UCSD-AML1 (cell line): ENCODE results near the gene FUOM.
A peak's percentile ranks its signal among the peaks of the same experiment; 100 is the strongest.
"Not testable (repeated sequence)": the region's sequence is repeated elsewhere in the genome, so short reads cannot be mapped to it uniquely, and the experiment has no call there.

ENCODE experiments used
- DNase-seq: peaks from one replicate; lab custom pipeline; 2025; ENCODE audit not compliant: unreplicated experiment; lab: John Stamatoyannopoulos, UW

The FUOM gene

DNA sequence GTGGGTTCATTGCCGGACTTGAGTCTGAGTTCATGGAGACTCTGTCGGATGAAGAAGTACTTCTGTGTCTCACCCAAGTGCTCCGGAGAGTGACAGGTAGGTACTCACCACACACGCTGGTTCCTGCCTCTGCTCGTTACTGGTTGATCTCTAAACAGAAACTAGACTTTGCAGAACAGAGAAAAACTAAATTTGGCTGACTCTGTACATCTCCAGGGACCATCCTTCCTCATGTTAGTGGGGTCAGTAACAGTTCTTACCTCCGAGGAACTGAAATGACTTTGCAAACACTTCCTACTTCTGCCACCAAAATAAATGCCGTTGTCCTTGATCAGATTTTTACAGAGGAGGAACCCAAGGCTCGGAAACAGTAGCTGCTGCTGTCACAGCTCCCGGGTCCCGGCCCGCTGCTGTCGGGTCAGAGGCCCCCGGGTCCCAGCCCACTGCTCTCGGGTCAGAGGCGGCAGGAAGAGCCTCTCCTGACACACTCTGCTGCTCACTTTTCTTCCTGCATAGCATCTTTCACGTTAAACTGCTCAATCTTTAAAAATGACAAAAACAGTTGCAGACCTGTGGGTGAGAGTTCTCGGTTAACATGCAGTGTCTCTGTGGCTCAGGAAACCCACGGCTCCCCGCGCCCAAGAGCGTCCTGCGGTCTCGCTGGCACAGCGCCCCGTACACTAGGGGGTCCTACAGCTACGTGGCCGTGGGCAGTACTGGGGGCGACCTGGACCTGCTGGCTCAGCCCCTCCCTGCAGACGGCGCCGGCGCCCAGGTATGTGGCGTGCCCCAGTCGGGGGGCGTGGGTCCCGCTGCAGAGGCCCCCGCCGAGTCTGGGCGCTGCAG lies 31.4 kb upstream of the FUOM start:
- no peak for DNase-seq

DNA sequence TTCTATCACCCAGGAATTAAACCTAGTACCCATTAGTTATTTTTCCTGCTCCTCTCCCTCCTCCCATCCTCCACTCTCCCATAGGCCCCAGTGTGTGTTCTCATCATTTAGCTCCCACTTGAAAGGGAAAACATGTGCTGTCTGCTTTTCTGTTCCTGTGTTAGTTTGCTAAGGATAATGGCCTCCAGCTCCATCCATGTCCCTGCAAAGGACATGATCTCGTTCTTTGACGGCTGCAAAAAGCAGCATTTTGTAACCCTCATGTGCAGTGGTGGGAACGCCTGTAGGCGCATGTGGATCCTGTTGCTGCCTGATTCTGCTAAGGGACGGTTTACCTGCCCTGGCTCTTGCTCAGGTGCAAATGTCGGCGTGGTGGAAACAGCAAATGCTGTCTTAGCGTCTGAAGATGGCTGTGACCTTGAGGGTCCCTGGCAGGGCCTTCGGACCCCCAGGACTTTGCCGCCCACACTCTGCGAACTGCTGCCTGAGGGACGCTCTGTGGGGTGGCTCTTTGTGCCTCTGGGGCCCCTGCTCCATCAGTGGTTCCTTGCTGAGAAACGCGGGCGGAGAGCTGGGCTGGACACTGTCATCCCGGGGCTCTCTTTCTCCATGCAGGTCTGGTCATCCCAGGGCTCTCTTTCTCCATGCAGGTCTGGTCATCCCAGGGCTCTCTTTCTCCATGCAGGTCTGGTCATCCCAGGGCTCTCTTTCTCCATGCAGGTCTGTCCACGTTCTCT lies 30.6 kb upstream of the FUOM start:
- no peak for DNase-seq

- not testable (repeated sequence) for DNase-seq
Measured at GRCh38 chr10:133386951-133387350, 29.1 kb upstream of the FUOM start.

DNA sequence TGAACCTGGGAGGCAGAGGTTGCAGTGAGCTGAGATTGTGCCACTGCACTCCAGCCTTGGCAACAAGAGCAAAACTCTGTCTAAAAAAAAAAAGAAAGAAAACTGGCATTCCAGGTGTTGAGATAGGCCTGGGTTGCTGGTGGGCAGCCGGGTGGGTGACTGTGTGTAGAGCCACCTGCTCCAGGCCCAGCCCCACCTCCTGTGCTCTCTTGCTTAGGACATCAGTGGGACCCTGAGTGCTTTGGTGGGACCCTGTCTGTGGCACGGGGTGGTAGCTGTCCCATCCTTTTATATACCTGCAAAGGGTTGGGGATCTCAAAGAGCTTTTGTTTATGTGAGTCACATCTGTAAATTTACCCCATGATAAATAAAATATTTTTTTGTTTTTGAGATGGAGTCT lies 27.4 kb upstream of the FUOM start:
- DNase-seq = no peak

DNA sequence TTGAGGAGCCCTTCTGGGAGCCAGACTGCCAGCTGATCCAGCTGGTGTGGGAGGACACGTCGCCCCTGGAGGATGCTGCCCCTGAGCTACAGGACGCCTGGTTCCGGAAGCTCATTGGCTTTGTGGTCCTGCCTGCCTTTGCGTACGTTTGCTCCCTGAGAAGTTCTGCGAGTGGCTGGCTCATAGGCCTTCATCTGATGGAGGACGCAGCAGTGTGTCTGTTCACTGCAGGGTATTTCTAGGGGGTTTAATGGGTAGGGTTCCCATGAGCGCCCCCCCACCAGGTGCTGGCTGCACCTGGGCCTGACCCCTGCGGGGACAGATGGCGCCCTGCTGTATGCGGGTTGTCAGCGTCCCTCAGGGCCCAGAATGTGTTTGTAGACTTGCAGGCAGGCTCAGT lies 26.3 kb upstream of the FUOM start:
- DNase-seq = no peak

DNA sequence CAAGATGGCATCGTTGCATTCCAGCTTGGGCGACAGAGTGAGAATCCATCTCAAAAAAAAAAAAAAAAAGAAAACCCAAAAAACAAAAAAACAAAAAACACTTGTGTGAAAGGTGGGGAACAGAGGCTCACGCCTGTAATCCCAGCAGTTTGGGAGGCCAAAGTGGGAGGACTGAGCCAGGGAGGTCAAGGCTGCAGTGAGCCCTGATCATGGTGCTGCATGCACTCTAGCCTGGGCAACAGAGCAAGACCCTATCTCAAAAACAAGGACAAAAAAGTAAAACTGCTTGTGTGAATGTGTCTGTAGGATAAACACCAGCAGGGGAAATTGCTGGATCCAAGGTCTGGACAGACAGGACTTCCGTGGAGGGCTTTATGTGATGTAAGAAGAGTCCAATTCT lies 25.7 kb upstream of the FUOM start:
- DNase-seq = no peak

DNA sequence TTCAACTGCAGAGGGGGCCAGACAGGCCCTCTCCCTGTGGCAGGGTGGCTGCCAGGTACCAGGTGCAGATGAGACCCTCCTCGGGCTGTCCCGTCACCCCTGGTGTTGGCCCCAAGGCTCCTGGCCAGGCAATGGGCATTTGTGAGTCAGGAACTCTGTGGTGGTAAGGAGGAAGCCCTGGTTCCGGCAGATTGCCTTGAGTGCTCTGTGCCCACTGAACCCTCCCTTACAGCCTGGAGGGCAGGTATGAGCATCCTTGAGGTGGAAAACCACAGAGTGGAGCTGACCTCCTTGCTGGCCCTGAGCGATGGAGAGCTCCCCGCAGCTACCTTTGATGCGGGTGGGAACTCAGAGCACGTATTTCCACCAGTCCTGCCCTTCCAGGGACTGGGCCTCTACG lies 23.2 kb upstream of the FUOM start:
- peak; percentile 68 for DNase-seq

GRCh38 chr10:133379801-133380666 lies 22.2 kb upstream of the FUOM start:
- no peak for DNase-seq

DNA sequence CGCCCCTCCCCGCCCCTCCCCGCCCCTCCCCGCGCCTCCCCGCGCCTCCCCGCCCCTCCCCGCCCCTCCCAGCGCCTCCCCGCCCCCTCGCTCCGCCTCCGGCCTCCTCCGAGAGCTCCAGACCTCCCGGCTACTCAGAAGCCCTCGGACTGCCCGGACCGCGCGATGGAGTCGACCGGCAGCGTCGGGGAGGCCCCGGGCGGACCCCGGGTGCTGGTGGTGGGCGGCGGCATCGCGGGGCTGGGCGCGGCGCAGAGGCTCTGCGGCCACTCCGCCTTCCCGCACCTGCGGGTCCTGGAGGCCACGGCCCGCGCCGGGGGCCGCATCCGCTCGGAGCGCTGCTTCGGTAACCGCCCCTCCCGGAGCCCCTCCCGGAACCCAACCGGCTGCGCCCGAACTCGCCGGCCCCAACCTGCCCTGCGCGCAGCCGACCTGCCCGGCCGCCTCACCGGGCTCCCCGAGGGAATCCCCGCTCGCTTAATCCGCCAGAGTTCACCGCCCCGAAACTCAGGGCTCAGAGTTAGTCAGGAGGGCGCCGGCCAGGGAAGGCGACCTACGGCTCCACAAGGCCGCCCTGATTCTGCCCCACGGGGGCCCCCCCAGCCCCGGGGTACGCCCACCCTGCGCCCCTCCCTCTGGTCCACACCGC lies 21.5 kb upstream of the FUOM start, which contains the start of gene PAOX:
TSS of gene PAOX (plus strand) at position 111 of the 649 bp plus-strand sequence. CDS start at position 166, 55 bp downstream.
- no peak for DNase-seq

GRCh38 chr10:133378251-133379096 lies 20.7 kb upstream of the FUOM start:
- DNase-seq = peak; percentile 61

DNA sequence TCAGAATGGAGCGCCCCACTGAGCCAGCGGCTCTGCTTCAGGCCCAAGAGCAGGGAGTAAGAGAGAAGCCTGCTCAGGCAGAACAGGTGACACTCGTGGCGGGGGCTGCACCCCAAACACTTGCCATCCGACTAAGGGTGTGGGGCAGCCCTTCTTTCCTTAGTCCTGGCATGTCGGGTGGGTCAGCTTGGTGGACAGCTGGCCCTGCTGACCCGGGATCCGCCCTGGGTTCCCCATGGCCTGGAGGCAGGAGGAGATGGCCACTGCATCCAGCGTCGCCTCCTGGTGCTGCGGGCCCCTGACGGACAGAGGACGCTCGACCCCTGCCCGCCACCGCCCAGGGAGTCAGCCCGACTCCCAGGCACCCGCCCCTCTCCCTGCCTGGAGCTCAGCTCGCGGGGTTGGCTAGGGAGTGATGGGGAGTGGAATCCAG lies 20.0 kb upstream of the FUOM start:
- no peak for DNase-seq

GRCh38 chr10:133377025-133377817 lies 19.4 kb upstream of the FUOM start:
- no peak for DNase-seq

DNA sequence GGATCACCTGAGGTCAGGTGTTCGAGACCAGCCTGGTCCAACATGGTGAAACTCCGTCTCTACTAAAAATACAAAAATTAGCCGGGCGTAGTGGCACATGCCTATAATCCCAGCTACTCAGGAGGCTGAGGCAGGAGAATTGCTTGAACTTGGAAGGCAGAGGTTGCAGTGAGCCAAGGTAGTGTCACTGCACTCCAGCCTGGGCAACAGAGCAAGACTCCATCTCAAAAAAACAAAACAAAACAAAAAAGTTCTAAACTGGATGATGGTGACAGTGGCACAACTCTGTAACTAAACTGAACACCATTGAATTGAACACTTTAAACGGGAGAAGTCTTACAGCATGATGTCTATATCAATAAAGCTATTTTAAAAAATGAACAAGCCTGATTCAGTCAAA lies 18.4 kb upstream of the FUOM start:
- DNase-seq = not testable (repeated sequence)

DNA sequence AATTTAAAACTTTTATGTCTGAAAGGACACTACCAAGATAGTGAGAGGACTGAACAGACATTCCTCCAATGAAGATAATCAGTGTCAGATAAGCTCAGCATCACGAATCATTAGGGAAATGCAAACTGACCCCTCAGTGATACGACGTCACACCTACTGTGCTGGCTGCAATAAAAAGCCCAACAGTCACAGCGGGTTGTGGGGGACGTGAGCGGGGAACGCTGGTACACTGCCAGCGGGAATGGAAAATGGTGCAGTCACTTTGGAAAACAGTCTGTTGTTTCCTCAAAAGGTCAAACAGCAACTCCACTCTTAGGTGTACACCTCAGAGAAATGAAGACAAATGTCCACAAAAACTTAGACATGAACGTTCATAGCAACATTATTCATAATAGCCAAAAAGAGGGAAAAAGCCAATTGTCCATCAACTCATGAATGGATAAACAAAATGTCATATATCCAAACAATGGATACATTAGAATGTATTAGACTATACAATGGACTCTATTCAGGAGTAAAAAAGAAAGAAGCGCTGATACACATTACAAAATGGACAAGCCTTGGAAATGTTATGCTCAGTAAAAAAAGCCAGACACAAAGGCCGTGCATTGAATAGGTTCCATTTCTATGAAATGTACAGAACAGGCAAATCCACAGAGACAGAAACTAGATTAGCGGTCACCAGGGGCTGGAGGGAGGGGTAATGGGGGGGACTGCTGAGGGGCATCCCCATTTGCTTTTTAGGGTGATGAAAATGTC lies 17.7 kb upstream of the FUOM start:
- DNase-seq = no peak

GRCh38 chr10:133373174-133374090 lies 15.6 kb upstream of the FUOM start, which contains the start of gene ECHS1:
ECHS1 (minus strand) TSS chr10:133373354; CDS start chr10:133373333, 21 bp downstream.
- DNase-seq = peak; percentile 94

DNA sequence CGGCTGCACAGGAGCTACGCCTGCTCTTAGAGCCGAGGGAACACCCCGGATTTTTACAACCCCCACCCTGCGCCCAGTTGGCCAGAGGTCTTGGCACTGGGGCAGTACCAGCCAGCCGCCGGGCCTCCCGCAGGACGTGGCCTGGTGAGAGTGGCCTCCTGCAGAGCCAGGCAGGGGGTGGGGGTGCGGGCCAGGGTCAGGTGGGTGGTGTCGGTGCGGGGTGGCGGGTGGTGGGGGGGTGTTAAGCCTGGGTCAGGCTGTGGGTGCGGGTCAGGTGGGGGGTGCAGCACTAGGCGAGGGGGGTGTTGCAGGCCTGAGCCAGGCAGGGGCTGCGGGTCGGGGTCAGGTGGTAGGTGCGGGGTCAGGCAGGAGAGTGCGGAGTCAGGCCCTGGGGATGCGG lies 14.7 kb upstream of the FUOM start:
- no peak for DNase-seq
